GM19239 (cell line): Measurements from ENCODE around the gene SBF2.
A peak's percentile ranks its signal among the peaks of the same experiment; 100 is the strongest.

Experiments
- DNase-seq: peaks from one replicate; pipeline ENCODE4 v3.0.0; 2011; ENCODE audit warnings: low spot score; ENCODE audit not compliant: insufficient read length
- FAIRE-seq: peaks from 2 replicates; lab custom pipeline; 2011; peaks lifted over from hg19 to GRCh38; lab: Jason Lieb, UNC

The SBF2 gene

DNA sequence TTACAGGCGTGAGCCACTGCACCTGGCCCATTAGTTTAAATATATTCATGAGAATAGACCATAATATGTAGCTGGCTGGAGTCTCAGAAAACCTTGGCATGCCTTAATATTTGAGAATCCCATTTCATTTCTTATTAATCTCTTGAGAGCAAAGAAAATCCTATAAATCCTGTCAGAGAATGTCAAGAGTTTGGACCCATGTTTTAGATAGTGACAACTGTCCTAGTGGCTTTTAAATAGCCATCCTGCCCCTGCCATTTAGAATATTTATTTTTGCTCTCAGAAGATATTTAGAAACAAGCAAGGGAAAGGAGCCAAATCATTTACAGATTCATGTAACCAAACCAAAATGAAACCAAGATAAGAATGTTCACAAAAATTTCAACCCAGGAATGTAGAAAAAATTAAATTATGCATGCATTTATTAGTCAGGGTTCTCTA, 522.9 kb downstream of the SBF2 start:
- DNase-seq (no peak), FAIRE-seq (no peak)

DNA sequence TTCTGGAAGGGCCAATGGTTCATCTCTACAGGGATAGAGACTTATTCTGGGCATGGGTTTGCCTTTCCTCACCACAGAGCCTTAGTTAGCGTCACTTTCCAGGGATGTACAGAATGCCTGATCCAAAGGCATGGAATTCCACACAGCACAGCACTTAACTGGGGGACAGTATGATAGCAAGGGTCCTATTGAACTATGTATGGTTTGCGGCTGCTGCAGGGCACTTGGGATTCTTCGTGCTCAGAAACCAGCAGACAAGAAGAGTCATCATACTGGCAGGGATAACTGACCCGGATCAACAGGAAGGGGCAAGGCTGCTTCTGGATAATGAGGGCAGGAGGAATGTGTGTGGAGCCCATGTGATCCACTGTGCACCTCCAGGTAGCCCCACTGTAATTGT, 524.4 kb downstream of the SBF2 start:
- no peak for DNase-seq
- no peak for FAIRE-seq

DNA sequence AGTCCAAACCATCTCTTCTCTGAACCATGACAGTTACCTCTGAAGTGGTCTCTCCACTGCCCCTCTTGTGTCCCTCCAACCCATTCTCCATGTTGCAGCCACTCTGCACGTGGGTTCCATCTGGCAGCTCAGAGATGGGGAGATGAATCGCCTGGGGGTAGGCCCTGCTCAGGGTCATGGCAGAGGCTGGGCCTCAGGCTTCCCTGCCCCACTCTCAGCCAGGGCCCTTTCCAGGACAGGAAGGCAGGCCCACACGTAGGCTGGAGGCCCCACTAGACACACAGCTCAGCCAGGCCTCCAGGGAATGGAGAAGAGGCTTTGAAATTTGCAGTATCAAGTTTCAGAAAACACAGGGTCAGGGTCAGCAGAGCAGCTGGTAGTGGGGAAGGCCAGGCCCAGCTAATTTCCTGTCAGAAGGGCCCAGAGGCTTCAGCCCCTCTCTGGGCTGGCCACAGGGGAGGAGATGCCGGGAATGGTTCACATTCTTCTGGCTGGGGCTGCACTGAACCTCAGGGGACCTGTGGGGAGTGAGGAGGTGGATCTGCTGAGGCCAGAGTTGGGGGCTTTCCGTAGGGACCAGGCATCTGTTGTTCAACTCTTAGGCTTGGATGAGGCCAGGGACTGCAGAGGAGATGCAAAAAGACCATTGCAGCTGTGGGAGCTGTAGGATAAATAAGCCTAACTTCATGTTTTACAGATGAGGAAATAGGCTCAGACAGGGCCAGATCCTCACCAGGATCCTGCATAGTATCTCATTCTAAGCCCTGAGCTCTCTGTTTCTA, 528.5 kb downstream of the SBF2 start:
- DNase-seq (no peak), FAIRE-seq (no peak)

DNA sequence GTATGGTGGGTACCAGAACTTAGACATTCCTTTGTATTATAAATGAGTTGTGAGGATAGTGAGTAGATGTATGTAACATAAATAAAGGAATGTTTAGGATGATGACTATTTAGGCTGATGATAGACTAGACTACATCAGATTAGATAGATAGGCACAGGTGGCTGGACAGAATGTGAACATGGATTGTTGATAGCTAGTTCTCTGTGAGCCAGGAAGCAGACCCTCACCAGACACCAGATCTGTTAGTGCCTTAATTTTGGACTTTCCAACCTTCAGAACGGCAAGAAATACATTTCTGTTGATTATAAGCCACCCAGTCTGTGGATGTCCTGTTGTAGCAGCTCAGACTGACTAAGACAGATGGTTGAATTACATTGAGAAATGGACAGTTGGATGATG, 530.7 kb downstream of the SBF2 start:
- DNase-seq: no peak
- no peak for FAIRE-seq

DNA sequence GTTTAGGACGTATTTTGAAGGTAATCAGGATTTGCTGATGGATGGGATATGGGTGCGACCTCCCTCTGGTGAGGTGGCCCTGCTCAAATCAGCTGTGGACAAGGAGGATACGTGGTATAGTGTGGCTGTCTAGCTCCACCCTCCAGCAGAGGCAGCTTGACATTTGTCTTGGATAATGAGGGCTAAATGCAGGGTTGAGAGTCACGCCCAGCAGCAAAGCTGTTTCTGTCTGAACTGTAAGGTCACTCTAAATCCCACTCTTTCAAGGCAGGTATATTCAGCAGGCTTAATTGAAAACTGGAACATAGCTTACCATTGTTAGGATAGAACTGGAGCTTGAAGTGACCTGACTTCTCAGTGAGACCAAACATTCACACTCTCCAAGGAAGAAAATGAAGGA, 531.5 kb downstream of the SBF2 start:
- FAIRE-seq: no peak
- DNase-seq: no peak

DNA sequence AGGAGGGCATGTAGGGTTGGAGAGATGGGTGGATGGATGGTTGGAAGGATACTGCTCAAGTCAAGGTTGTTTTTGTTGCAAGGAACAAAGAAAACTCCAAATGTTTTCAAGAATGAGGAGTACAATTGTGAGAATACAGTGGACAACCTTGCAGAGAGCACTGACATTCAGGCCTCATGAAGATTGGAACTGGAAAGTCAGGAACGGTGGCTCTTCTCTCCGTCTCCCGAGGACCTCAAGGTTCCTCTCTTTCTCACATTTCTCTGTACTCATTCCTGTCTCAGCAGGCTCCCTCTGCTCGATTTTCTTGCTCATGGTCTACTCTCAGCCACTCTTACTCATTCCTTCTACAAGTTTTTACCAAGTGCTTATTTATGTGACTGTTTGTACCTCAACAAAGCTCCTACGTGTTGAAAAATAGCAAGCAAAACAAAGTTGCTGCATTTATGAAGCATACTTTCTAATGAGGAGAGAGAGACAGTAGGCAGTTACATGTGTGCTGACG, 532.5 kb downstream of the SBF2 start:
- DNase-seq (no peak), FAIRE-seq (no peak)

DNA sequence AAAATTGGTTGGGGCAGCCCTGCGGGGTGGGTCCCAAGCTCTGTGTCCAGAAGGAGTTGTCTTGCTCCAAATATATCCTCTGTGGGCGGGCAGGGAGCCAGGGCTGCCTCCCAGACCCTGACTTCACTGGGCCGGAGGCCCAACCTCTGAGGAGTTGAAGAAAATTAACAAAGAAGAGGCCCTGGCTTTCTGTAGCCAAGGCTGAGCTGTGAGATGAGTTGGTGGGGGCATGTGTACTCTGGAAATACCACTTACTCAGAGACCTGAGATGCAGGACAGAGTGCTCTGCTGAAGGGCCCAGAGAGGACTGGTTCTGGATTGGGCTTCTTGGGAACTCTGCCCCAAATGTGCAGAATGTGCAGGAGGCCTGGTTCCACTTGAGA, 533.8 kb downstream of the SBF2 start:
- FAIRE-seq (no peak), DNase-seq (no peak)

DNA sequence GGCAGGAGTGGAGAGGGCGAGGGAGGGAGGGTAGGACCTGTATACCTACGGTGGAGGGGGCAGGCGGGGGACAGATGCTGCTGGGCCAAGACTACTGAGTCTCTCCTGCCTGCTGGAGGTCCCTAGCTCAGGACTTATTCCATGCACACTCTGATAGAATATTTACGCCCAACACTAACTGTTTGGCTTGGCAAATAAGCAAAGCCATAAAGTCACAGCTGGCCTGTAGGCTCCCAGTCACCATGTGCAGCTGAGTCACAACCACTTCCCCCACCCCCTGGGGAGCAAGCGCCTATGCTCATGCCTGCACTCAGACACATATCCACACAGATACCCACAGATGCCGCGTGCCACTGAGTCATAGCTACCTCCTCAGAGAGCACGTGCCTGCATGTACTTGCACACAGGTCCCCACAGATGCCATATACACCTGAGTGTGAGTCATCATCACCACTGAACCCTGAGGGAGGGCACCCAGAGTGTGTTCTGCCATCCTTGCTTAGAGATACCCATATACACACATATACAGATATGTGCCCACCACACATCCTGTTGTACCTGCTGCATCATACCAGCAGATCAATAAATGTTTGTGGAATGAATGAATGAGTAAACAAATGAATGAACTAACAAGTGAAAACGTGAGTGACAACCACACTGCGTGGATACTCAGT, 534.4 kb downstream of the SBF2 start:
- FAIRE-seq: no peak
- no peak for DNase-seq

DNA sequence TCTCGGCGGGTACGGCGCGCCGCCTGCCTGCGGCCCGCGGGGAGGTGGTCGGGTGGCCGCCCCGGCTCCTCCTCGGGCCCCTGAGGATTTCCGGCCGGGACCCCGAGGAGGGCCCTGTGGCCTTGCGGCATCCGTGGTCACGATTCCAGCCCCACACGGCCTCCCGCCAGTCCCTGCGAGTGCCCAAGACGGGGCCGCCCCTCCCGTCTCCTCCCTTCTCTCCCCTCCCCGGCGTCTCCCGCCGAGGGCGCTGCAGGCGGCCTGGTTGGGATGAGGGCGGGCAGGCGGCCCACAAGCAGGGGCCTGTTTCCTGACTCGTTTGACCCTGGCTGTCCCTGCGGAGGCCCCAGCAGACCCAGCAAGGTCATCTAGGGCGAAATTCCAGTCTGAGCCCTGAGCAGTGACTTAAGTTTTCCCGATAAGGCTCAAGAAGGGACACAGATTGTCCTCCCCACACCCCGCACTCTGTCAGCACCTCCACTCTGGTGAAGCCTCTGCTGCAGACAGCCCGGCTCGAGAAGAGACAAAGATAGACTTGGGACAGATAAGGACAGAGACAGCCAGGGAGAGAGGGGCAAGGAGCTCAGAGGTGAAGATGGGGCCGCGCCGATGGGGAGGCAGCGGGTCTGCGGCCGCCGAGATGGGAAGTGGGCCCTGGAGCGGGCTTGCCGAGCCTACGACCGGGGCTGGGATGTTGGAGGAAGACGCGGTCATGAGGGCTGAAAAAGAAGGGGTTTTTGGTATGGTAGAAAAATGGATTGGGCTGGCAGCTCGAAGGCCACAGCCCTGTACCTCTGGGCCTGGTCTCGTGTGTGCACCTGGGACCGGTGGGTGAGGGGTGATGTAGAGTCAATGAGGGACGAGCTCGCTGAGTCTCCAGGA, 535.1 kb downstream of the SBF2 start:
- FAIRE-seq (no peak), DNase-seq (peak; percentile 56)

DNA sequence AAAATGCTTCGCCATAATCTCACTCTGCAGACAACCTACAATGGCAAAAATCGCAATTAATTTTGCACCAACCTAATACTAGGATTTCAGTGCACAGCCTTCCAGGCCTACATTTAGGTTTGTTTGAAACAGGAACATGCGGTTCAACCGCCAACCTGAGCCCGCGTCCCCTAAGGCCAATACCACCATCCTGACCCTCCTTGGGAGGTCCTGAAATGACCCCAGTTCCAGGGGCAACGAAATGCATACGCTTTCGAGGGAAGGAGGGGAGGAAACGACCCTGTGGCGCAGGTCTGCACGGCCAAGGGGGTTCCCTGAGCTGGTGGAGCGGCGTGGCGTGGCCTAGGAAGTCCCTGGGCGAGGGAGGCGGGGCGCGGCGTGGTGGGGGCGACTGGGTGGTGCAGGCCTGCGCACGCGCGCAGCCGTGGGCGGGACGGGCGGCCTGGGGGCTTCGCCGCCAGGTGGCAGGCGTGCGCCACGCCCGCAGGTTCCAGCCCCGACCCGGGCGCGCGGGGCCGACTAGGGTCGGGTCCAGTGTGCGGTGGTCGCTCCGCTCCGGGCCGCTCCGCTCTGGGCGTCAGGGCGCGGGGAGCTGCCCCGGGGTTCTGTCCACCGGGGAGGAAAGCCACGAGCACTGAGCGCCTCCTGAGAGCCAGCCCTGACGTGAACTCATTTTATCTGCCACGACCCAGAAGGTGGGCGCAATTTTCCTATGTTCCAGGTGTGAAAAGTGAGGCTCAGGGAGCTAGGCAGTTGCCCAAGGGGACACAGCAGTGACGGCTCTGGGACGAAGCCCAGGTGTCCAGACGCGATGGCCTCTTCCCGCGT, 536.0 kb downstream of the SBF2 start:
- peak; percentile 60 for FAIRE-seq
- DNase-seq: peak; percentile 94

DNA sequence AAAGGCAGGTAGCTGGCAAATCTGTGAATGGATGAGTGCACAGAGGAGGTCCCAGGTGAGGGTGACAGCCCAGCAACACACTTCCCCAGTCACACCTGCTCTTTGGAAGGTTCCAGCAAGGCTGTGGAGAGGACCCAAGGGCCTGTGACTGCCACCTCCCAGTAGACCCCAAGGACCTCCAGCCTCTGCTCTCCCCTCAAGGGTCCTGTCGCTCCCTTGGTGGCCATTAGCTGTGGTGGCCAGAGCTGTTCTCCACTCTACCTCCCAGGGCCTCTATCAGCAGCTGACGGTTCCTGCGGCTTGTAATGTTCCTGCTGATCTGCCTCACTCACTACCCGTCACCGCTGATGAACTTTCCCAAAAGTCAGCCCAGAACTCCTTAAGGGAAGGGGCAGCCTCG, 537.1 kb downstream of the SBF2 start:
- no peak for DNase-seq

DNA sequence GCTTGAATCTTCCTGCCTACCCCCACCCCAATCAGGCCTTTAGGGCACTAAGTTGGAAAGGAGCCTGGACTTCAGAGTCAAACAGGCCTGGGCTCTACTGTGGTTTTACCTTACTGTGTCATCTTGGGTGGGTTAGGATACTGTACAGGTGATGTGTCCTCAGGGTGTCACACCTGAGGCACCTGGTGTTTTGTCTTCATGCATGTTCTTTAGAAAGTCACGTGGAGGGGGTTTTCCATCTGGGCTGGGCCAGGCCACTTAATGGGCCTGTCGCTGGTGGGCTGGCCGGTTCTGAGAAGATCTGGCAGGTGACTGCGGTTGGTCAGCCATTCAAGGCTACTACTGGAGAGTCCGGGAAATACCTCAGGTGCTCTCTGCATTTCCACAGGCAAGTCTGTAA, 537.6 kb downstream of the SBF2 start:
- no peak for FAIRE-seq
- no peak for DNase-seq

More for the DNA sequence above, 537.1 kb downstream of the SBF2 start:
- no peak for FAIRE-seq

DNA sequence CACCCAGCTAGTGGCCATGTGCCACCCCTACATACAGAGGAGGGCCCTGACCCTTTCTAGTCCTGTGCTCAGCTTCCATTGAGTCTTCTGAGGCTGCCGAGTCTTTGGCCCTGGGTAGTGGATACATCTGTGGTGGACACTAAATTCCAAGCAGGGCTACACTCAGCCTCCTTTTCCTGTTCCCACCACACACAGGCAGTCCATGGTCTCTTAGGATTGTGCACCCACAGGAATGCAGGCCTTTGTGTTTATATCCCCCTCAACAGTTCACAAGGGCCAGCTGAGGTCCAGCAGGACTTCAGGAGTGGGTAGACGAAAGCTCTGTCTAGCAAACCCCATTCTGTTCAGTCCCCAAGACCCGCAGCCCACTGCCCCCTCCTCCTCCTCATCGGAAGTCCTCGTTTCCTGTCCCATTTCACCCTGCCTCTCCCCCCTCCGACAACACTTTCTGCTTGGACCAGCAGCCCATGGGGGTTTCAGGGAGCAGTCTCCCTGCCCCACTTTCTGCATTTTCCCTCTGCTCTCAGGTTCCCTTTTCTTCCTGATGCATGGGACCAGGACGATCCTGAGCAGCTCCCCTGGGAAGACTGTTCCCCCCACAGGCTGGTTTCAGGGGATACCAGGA, 538.3 kb downstream of the SBF2 start:
- FAIRE-seq (no peak), DNase-seq (no peak)

DNA sequence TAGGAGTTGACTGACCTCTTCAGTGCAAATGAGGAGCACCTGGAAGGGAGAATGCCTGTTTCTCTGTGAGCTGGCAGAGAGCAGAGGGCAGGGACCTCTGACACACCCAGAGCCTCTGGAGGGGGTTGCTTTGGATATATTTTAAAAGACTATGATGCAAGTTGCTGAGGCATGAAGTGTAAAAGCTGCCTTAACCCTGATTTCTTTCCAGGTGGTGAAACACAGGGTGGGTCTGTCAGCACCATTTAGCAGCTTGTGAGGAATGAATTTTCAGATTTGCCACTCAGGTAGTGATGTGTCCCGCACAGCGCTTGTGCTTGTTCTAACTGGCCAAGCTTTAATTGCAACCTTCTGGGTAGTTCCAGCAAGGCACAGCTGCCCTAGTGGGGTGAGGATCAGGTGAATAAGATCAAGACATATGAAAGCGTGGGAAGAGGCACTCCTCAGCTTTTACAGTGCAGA, 540.0 kb downstream of the SBF2 start:
- DNase-seq: no peak
- FAIRE-seq: no peak

DNA sequence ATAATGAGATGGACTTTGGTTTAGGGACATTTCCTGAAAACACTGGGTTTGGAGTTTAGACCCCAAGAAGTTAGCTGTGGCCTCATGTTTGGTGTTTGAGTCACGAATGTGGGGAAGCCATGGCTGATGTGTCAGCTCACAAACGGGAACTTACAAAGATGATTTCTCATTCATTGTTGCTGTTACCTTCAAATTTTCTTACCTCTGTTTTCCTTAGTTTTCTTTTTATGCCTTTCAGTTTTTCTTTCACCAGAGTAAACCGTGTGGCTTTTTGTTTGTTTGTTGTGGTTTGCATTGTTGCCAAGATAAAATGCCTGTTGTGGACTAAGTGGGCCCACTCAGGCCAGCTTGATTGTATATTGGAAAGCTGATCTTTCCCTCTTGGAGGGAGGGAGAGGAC, 541.0 kb downstream of the SBF2 start:
- DNase-seq (no peak), FAIRE-seq (no peak)

DNA sequence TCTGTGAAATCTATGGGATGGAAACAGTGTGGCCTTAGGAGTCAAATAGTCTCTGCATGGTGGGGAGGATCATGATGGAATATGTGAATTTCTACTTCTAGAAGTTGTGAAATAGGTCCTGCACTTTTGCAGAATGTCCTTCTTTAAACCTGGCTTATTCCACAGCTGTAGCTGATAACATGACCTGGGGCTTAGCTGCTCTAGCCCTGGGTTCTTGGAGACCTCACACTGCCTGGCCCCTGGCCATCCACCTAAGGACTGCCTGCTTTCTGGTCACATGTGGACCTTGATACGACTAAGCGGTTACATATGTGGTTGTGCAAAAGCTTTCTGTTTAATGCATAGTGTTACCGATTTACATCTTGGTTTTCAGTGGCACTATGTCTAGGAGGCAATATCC, 541.9 kb downstream of the SBF2 start:
- FAIRE-seq: no peak

DNA sequence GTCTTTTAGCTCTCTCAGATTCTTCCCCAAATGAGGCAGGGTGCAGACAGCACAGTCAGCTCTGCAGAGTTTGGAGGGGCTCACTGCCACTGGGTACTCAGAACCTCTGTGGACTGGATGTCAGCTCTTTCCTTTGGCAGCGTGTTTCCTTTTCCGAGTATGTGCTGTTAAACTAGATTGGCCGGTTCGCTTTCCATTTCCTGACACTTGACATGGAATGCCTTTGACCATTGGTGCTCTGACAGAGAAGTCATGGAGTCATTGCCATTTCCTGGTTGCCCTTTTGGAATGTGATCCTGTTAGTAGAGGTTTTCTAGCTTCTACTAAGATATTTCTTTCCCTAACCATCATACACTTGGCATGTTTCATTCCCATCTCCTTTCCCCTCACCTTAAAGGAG, 543.5 kb downstream of the SBF2 start:
- DNase-seq (no peak), FAIRE-seq (no peak)

More for the DNA sequence above, 541.9 kb downstream of the SBF2 start:
- DNase-seq: no peak

DNA sequence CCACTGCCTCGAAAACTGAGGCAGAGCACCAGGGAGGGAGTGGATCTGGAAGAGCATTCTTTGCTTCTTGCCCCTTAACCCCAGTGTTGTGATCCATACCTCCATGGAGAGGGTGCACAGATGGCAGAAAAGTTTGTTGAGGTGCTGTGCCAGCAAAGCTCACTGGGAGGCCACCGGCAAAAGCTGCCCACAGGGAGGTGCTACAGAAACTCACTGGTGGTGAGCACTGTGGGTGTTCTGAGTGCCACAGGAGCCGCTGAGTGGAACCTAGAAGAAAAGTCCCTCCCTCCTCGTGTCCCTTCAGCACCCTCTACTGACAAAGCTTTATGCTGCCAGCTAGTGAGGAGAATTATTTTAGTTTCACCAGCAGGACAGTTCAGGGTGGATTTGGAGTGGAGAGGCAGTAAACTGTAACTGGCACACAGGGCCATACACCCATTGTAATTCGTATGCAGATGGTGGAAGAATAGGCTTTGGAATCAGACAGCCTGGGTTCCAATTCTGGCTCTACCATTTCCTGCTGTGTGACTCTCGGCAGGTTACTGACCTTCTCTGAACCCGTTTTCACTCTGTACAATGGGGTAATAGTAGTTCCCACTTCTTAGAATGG, 545.6 kb downstream of the SBF2 start:
- DNase-seq (peak; percentile 44), FAIRE-seq (peak; percentile 96)

DNA sequence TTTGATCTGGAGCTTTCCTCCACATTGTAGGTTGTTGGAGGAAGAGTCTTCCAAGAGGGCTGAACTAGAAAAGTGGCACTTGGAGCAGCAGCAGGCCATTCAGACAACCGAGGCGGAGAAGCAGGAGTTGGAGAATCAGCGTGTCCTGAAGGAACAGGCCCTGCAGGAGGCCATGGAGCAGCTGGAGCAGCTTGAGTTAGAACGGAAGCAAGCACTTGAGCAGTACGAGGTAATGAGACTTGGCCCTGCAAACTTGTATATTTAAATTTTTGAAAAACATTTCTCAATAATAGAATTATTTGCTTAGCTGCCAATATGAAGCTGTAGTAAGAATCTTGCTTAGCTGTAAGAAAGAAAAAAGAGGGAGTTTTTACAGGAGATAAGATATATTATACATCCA, 546.2 kb downstream of the SBF2 start:
- no peak for DNase-seq

More for the DNA sequence above, 546.2 kb downstream of the SBF2 start:
- FAIRE-seq: no peak
